MM.1S (cell line): ENCODE results near the gene BRME1.

Experiments
- DNase-seq: peaks from one replicate; pipeline ENCODE4 v3.0.0-alpha.2; 2015
- H2AFZ ChIP-seq: fragments of 300-600 bp; sonication (generic); 2 replicates; pipeline ENCODE4 v1.6.0; 2016; ENCODE audit warnings: antibody characterized with exemption, low read length
- H3F3A ChIP-seq: fragments of 300-600 bp; sonication (generic); 2 replicates; pipeline ENCODE4 v1.6.1; 2016; ENCODE audit warnings: mild to moderate bottlenecking, antibody characterized with exemption, low read length, moderate library complexity, mixed read lengths; ENCODE audit not compliant: insufficient read depth
- H3K27ac ChIP-seq: fragments of 300-600 bp; sonication (generic); 2 replicates; pipeline ENCODE4 v1.5.1; 2016; ENCODE audit warnings: mild to moderate bottlenecking, low read length
- H3K27me3 ChIP-seq: fragments of 300-600 bp; sonication (generic); replicated peaks from 2 replicates; pipeline ENCODE4 v1.6.0; 2016; ENCODE audit warnings: low read length; ENCODE audit not compliant: insufficient read depth
- H3K36me3 ChIP-seq: fragments of 300-600 bp; sonication (generic); replicated peaks from 2 replicates; pipeline ENCODE4 v1.6.1; 2016; ENCODE audit warnings: mild to moderate bottlenecking, low read length, mixed read lengths; ENCODE audit not compliant: insufficient read depth
- H3K4me1 ChIP-seq: fragments of 300-600 bp; sonication (generic); 2 replicates; pipeline ENCODE4 v1.6.1; 2016; ENCODE audit warnings: low read length, mixed read lengths
- H3K4me2 ChIP-seq: fragments of 300-600 bp; sonication (generic); 2 replicates; pipeline ENCODE4 v1.6.0; 2016; ENCODE audit warnings: low read depth, low read length
- H3K4me3 ChIP-seq: fragments of 300-600 bp; sonication (generic); 2 replicates; pipeline ENCODE4 v1.5.1; 2016; ENCODE audit warnings: low read length, mixed read lengths
- H3K79me2 ChIP-seq: fragments of 300-600 bp; sonication (generic); 2 replicates; pipeline ENCODE4 v1.6.1; 2016; ENCODE audit warnings: mixed run types, low read length, mixed read lengths
- H3K9ac ChIP-seq: fragments of 300-600 bp; sonication (generic); 2 replicates; pipeline ENCODE4 v1.6.1; 2016; ENCODE audit warnings: low read length, mixed read lengths
- H3K9me2 ChIP-seq: fragments of 300-600 bp; sonication (generic); replicated peaks from 2 replicates; pipeline ENCODE4 v1.6.1; 2016; ENCODE audit warnings: mild to moderate bottlenecking, low read length, mixed read lengths; ENCODE audit not compliant: insufficient read depth
- H3K9me3 ChIP-seq: fragments of 300-600 bp; sonication (generic); replicated peaks from 2 replicates; pipeline ENCODE4 v1.6.1; 2016; ENCODE audit warnings: mild to moderate bottlenecking, low read length, mixed read lengths; ENCODE audit not compliant: insufficient read depth
- H4K20me1 ChIP-seq: fragments of 300-600 bp; sonication (generic); 2 replicates; pipeline ENCODE4 v1.6.1; 2016; ENCODE audit warnings: mild to moderate bottlenecking, low read length, moderate library complexity, mixed read lengths; ENCODE audit not compliant: insufficient read depth
- EZH2 ChIP-seq: fragments of 300-600 bp; sonication (generic); optimal IDR thresholded peaks from 2 replicates; pipeline ENCODE3; 2017; ENCODE audit warnings: low read depth, mild to moderate bottlenecking, antibody characterized with exemption, low read length, mixed read lengths
- EZH2phosphoT487 ChIP-seq: fragments of 300-600 bp; sonication (generic); IDR thresholded peaks from 2 replicates; pipeline ENCODE4 v1.6.1; 2018; ENCODE audit warnings: antibody characterized with exemption, low read length
- TF ChIP-seq, protein P1 (sequence below): fragments of 300-600 bp; sonication (generic); IDR thresholded peaks from 2 replicates; pipeline ENCODE4 v1.5.1; 2016; ENCODE audit warnings: antibody characterized with exemption, low read length, mixed read lengths

Gene BRME1

DNA sequence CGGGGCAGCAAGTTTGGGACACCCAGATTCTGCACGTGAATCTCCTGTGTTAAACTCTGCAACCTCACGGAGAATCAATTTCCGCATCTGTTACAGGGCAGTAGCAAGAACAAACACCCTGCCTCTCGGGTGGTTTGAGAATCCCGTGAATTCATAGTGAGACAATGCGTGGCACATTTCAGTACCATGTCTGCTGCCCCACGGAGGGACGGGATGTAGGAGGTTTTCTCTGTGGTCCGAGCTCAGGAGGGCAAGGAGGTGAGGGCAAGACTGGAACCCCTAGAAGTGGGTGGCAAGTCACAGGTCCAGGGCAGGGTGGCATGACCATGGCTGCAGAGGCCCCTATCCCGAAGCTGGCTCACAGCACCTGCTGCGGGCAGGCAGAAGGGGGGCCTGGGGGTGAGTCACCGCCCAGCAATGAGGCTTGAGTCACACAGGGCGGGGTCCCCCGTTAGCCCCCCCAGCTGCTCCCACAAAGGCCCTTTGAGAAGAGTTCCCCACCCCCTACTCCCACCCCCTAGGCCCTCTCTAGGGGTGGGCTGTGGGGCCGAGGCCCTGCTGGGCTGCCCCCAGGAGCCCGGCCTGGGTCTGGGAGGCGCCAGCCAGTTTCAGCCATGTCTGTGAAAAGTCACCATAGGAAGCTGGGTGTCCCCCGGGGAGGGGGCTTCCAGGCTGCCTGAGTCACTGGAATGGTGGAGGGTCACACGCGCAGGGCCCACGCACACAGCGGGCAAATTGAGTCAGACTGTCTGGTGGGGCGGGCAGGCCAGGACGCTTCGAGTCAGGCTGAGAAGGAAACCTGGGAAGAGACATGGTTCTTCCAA is 54.8 kb downstream of the BRME1 start:
- no peak for DNase-seq
- Histone ChIP-seq H3K9me3 (no peaks in the 10 kb centered on the region), H3K36me3 (no peaks in the 10 kb centered on the region), H3K79me2 (no peaks in the 10 kb centered on the region), H3K4me3 (no peak overlapping the region), H3K4me1 (peaks cover 12% of the 10 kb centered on the region), H3K27ac (no peak overlapping the region), H3K4me2 (no peak overlapping the region), H3K9me2 (no peaks in the 10 kb centered on the region), H4K20me1 (no peaks in the 10 kb centered on the region), H3F3A (peaks cover 21% of the 10 kb centered on the region), H3K27me3 (no peaks in the 10 kb centered on the region), H2AFZ (no peak overlapping the region), H3K9ac (peak overlapping the region; percentile 47; the same call in 1 of the 2 replicates)
- TF ChIP-seq EZH2phosphoT487 (no peak), EZH2 (no peak)
- TF ChIP-seq, protein P1, sequence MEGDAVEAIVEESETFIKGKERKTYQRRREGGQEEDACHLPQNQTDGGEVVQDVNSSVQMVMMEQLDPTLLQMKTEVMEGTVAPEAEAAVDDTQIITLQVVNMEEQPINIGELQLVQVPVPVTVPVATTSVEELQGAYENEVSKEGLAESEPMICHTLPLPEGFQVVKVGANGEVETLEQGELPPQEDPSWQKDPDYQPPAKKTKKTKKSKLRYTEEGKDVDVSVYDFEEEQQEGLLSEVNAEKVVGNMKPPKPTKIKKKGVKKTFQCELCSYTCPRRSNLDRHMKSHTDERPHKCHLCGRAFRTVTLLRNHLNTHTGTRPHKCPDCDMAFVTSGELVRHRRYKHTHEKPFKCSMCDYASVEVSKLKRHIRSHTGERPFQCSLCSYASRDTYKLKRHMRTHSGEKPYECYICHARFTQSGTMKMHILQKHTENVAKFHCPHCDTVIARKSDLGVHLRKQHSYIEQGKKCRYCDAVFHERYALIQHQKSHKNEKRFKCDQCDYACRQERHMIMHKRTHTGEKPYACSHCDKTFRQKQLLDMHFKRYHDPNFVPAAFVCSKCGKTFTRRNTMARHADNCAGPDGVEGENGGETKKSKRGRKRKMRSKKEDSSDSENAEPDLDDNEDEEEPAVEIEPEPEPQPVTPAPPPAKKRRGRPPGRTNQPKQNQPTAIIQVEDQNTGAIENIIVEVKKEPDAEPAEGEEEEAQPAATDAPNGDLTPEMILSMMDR = no peak

DNA sequence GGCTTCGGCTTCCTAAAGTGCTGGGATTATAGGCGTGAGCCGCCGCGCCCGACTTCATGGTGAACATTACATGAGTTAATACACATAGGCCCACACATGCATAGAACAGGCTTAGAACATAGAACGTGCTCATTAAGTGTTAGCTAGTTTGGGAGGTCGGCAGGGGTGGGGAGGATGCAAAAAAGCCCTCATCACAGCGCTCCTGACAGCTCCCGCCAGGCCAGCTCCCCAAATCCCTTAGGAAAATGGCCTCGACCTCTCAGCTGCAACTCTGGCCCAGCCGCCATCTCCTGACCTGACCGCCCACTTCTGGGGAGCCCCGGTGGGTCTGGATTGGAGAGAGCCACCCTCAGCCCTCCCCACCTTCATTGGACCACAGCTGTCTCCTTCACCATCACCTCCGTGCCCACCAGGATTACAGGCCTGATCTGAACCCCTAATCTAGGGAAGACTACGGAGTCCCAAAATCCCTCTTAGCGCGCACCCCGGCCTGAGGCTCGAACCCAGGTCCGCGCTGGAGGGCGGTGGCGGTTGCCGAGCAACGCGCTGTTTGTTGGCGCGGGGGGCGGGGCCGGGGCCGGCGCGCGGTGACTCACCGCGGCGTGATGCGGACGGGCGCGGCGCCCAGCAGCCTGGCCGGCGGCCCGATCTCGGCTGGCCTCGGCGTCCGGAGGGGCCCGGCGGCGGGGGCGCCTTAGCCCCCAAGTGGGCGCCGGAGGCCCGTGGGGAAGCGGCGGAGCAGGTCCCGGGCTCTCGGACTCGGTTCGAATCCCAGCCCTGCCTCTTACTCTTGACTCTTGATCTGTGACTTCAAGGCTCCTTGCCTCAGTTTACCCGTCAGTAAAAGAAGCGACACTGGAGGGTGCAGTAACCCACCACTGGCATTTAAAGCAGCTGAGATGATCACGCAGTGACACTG is 55.7 kb downstream of the BRME1 start:
- peak overlapping the region; percentile 51; the same call in 1 of the 2 replicates for H3K4me2 ChIP-seq
- no peaks in the 10 kb centered on the region for H3K27me3 ChIP-seq
- H3K9me3 ChIP-seq = no peaks in the 10 kb centered on the region
- H3K9ac ChIP-seq = peak overlapping the region; percentile 60; the same call in 1 of the 2 replicates
- H3F3A ChIP-seq = peaks cover 23% of the 10 kb centered on the region
- H3K36me3 ChIP-seq = no peaks in the 10 kb centered on the region
- no peak for TF ChIP-seq EZH2
- TF ChIP-seq, protein P1 = no peak
- no peak for TF ChIP-seq EZH2phosphoT487
- H3K4me3 ChIP-seq = no peak overlapping the region
- peak overlapping the region; percentile 25; the same call in 1 of the 2 replicates for H2AFZ ChIP-seq
- H4K20me1 ChIP-seq = no peaks in the 10 kb centered on the region
- peak; percentile 27 for DNase-seq
- no peaks in the 10 kb centered on the region for H3K9me2 ChIP-seq
- no peaks in the 10 kb centered on the region for H3K79me2 ChIP-seq
- H3K4me1 ChIP-seq = peaks cover 17% of the 10 kb centered on the region
- H3K27ac ChIP-seq = no peak overlapping the region

DNA sequence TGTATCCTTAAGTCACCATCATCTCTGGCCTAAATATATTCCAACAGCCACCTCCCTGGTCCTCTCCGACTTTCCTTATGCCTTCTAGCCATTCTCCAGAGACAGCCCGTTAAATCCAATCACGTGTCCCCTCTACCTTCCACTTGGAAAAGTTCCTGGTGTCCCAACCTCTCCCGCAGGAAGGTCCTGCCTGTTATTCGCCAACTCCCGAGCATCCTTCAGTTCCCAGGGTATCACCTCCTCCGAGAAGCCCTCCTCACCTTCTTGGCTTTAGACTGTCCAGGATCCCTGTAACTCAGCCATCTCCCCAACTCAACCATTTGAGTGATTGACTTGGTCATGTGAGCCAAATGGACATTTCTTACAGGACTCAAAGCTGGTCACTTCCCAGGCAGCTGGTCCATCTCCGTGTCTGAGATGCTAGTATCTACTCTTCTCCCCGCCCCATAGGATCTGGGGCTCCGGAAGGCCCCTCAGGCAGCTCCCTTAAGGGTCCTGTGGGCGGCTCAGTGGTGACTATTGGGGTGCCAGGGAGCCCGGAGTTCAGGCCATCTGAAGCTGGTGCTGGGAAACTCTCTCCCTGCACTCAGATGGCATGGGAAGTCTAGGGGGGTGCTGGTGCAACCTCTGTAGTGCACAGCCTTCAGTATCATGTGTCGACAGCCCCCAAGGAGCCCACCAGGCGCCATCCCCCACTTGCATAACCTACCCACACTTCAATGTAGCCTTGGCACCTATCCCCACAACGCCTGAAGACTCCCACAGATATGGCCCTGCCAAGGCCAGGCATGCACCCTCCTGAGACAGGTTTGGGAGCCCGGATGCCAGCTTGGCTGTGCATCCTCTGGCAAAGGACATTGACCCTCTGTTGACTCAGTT is 56.9 kb downstream of the BRME1 start:
- H2AFZ ChIP-seq = no peak overlapping the region
- peaks cover 17% of the 10 kb centered on the region for H3K4me1 ChIP-seq
- no peaks in the 10 kb centered on the region for H3K9me2 ChIP-seq
- no peak overlapping the region for H3K27ac ChIP-seq
- no peaks in the 10 kb centered on the region for H3K79me2 ChIP-seq
- TF ChIP-seq, protein P1 = no peak
- TF ChIP-seq EZH2phosphoT487 (no peak), EZH2 (no peak)
- H4K20me1 ChIP-seq = no peaks in the 10 kb centered on the region
- peaks cover 23% of the 10 kb centered on the region for H3F3A ChIP-seq
- no peaks in the 10 kb centered on the region for H3K27me3 ChIP-seq
- H3K4me2 ChIP-seq = no peak overlapping the region
- H3K4me3 ChIP-seq = no peak overlapping the region
- DNase-seq = no peak
- H3K36me3 ChIP-seq = no peaks in the 10 kb centered on the region
- H3K9ac ChIP-seq = no peak overlapping the region
- no peaks in the 10 kb centered on the region for H3K9me3 ChIP-seq
